Colonic mucosa (tissue), 4 donors: ENCODE measurements around the gene ASIC3. TPM values are rescaled to one million over a fixed set of nuclear protein-coding genes. Genes with fewer than 3 reads are reported as not detected.

Experiments
- DNase-seq: peaks from one replicate; pipeline ENCODE4 v3.0.0-alpha.2; 2020
- H3K27ac ChIP-seq: fragments of 200-600 bp; one replicate; pipeline ENCODE4 v1.8.0; 2021
- H3K27me3 ChIP-seq: fragments of 200-600 bp; one replicate; pipeline ENCODE4 v1.8.0; 2021
- H3K36me3 ChIP-seq: fragments of 200-600 bp; one replicate; pipeline ENCODE4 v1.8.0; 2021
- H3K4me1 ChIP-seq: fragments of 200-600 bp; one replicate; pipeline ENCODE4 v1.8.0; 2021; ENCODE audit warnings: mild to moderate bottlenecking
- H3K4me3 ChIP-seq: fragments of 200-600 bp; one replicate; pipeline ENCODE4 v1.8.0; 2021
- H3K9ac ChIP-seq, 2 donors: one replicate each; pipeline ENCODE4 v1.7.0; 2013; ENCODE audit warnings: control low read depth in 2 of 2, low read depth in 2 of 2, low read length in 2 of 2
- H3K9me3 ChIP-seq: fragments of 200-600 bp; one replicate; pipeline ENCODE4 v1.8.0; 2021
- CTCF ChIP-seq: fragments of 200-600 bp; IDR thresholded peaks from one replicate; pipeline ENCODE4 v1.8.0; 2022; ENCODE audit warnings: antibody characterized with exemption, mild to moderate bottlenecking
- intact Hi-C: fragments of 100-400 bp; cut with DNase I; formaldehyde crosslinking; loops from one replicate; pipeline ENCODE4 v1.14.1; 2022
- total RNA-seq, 2 donors: library from RNA; stranded (reverse); fragmentation: NEBNext Ultra II Directional in 1 of 2; extraction: Animal tissue kit (Norgen Biotek cat#: 25700) in 1 of 2; gene quantifications; one replicate each; pipeline ENCODE4 v1.2.1, GENCODE V29; 2021
- donor health status: healthy.
- donor health status: DM: no; HTN: no; CAD: no.
- donor health status: DM: no; HTN: no; CAD: no.

The ASIC3 gene
- total RNA-seq, 2 donors from 2014 or later: 1.0 to 2.2 TPM

DNA sequence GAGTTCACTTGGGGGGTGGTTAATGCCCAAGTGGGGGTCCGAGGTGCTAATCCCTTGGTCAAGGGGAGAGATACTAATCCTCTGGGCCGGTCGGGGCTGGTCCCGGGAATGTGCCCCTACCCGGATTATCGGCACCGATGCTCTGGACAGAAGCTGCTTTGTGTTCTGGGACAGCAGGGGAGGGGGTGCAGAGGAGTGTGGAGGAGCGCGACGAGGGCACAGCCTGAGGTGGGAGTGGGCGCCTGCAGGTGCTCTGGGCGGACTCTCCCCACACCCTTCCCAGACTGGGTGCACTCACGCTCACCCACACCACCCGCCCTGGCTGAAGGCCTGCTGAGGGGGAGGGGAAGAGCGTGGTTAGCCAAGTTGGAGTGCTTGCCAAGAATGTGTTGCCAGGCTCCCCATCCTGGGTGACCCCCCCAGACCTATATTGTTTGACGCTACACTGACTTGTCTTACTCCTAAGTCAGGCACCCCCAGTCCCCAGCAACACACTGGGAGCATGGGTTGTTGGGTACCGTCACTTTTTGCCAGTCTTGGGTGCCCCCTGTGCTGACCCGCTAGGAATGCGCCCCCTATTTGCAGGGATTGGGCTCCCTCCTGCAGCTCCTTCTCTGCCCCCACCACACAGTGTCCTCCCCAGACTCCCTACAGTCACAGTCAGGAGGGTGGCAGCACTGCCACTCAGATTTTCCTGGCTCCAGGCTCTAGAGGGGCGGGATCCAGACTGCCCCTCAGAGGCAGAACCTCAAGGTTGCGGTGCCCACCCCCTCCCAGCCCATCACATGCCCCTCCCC is 12.3 kb downstream of the ASIC3 start:
- H3K9me3 ChIP-seq: no peaks in the 10 kb centered on the region
- no peak for TF ChIP-seq CTCF
- H3K27me3 ChIP-seq: no peaks in the 10 kb centered on the region
- peaks cover 24% of the 10 kb centered on the region for H3K4me1 ChIP-seq
- peak overlapping the region; percentile 96 for H3K27ac ChIP-seq
- intact Hi-C loops: no loop called here
- H3K36me3 ChIP-seq: no peaks in the 10 kb centered on the region
- peak overlapping the region; percentile 46 for H3K4me3 ChIP-seq
- H3K9ac ChIP-seq: peak overlapping the region; percentile 84 to 98
- peak; percentile 72 for DNase-seq

DNA sequence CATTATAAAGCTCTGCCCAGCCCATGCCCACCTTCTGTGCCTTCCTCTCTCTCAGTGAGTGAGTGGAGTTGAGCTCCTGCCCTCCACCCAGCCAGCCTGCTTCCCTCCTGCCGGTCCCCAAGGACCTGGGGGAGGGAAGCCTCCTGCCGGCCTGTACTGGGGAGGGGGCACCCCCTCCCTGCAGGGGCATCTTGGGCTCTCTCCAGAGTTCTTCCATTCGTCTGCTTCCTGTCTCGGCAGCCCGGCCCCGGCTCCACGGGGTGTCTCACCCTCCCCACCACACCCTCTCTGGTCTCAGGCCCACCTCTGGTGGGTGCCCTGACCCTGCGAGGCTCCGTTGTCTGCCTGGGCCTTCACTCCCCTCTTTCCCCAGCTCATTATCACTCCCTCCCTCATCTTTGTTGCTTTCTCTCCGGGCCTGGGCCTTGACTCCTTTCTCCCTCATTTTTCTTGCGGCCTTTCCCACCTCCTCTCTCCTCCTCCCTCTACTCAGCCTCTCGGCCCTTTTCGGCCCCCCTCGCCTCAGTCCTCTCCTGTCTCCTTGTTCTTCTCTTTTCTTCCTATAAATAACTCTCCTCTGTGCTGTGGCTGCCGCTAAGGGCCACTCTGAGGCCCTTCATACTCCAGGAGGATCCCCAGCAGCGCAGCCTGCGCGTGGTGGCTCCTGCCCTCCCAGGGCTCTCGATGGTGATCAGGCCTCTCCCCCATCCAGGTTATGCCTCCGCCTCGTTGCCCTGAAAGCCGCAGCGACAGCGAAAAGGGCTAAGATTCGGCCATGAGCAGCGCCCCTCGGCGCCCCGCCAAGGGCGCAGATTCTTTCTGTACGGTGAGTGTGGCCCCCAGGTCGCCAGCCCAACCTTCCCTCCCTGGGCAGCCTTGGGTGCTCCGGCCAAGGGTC is 13.1 kb downstream of the ASIC3 start:
- no peak for TF ChIP-seq CTCF
- Histone ChIP-seq H3K36me3 (no peaks in the 10 kb centered on the region), H3K9me3 (no peaks in the 10 kb centered on the region), H3K4me1 (peaks cover 24% of the 10 kb centered on the region), H3K27ac (no peak overlapping the region), H3K4me3 (no peak overlapping the region), H3K27me3 (no peaks in the 10 kb centered on the region), H3K9ac (peak overlapping the region in 1 of 2 donors; percentile 98)
- intact Hi-C loops: no loop called here
- DNase-seq: peak; percentile 36

GRCh38 chr7:151062111-151062398 is 13.7 kb downstream of the ASIC3 start:
- intact Hi-C loops: no loop called here
- H3K4me1 ChIP-seq: peaks cover 18% of the 10 kb centered on the region
- DNase-seq: no peak
- no peak overlapping the region for H3K4me3 ChIP-seq
- no peaks in the 10 kb centered on the region for H3K27me3 ChIP-seq
- no peaks in the 10 kb centered on the region for H3K9me3 ChIP-seq
- no peaks in the 10 kb centered on the region for H3K36me3 ChIP-seq
- peak overlapping the region in 1 of 2 donors; percentile 55 for H3K9ac ChIP-seq
- no peak for TF ChIP-seq CTCF
- no peak overlapping the region for H3K27ac ChIP-seq

GRCh38 chr7:151062399-151063211 is 14.3 kb downstream of the ASIC3 start:
- intact Hi-C loops: no loop called here
- Histone ChIP-seq H3K36me3 (no peaks in the 10 kb centered on the region), H3K4me1 (peaks cover 17% of the 10 kb centered on the region), H3K9ac (peak overlapping the region; percentile 58 to 71), H3K27me3 (no peaks in the 10 kb centered on the region), H3K27ac (peak overlapping the region; percentile 64), H3K9me3 (no peaks in the 10 kb centered on the region), H3K4me3 (peak overlapping the region; percentile 37)
- TF ChIP-seq CTCF: no peak
- DNase-seq: peak; percentile 90

DNA sequence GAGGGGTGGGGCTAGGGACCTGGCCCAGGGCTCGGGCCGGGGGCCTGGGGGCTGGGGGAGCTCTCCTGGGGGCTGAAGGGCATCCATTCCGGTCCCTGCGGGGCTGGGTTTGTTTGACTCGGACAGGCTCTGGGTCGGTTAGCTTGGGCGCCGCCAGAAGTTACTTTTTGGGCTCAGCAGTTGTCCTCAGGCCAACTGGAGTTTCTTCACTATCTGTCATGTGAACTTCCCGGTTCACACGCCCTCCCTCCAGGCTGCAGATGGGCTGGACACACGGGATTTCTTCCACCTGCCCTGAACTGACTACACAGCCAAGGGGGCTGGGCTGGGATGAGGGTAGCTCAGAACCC is 14.9 kb downstream of the ASIC3 start:
- Histone ChIP-seq H3K9ac (peak overlapping the region in 1 of 2 donors; percentile 26), H3K9me3 (no peaks in the 10 kb centered on the region), H3K27ac (peak overlapping the region; percentile 64), H3K27me3 (no peaks in the 10 kb centered on the region), H3K4me3 (peak overlapping the region; percentile 37), H3K36me3 (no peaks in the 10 kb centered on the region), H3K4me1 (peaks cover 17% of the 10 kb centered on the region)
- intact Hi-C loops: no loop called here
- TF ChIP-seq CTCF: no peak
- peak; percentile 56 for DNase-seq
